DOHH2 (cell line): ENCODE results near the gene TOX3.

Experiments
- H3F3A ChIP-seq: fragments of 200-600 bp; sonication (generic), shearing (Covaris generic); 2 replicates; pipeline ENCODE4 v1.6.0; 2016; ENCODE audit warnings: antibody characterized with exemption, mild to moderate bottlenecking; ENCODE audit not compliant: control insufficient read depth, insufficient read depth
- H3K27ac ChIP-seq: fragments of 200-600 bp; sonication (generic); 2 replicates; pipeline ENCODE4 v1.5.1; 2014; ENCODE audit warnings: low read depth, mild to moderate bottlenecking, low read length, moderate library complexity
- H3K27me3 ChIP-seq: fragments of 200-600 bp; sonication (generic); 2 replicates; pipeline ENCODE4 v1.6.1; 2014; ENCODE audit warnings: mild to moderate bottlenecking, low read length, mixed read lengths; ENCODE audit not compliant: control insufficient read depth
- H3K36me3 ChIP-seq: fragments of 200-600 bp; sonication (generic); 2 replicates; pipeline ENCODE4 v1.6.1; 2014; ENCODE audit warnings: mild to moderate bottlenecking, low read length, moderate library complexity, mixed read lengths; ENCODE audit not compliant: control insufficient read depth
- H3K4me1 ChIP-seq: fragments of 200-600 bp; sonication (generic); 2 replicates; pipeline ENCODE4 v1.6.1; 2014; ENCODE audit warnings: mild to moderate bottlenecking, low read length, mixed read lengths; ENCODE audit not compliant: control insufficient read depth
- H3K4me2 ChIP-seq: fragments of 200-600 bp; sonication (generic); 2 replicates; pipeline ENCODE4 v1.6.0; 2014; ENCODE audit warnings: mild to moderate bottlenecking, low read length, moderate library complexity
- H3K4me3 ChIP-seq: fragments of 200-600 bp; sonication (generic); 2 replicates; pipeline ENCODE4 v1.5.1; 2014; ENCODE audit warnings: mild to moderate bottlenecking, low read length, mixed read lengths
- H3K79me2 ChIP-seq: fragments of 200-600 bp; sonication (generic); 2 replicates; pipeline ENCODE4 v1.6.1; 2014; ENCODE audit warnings: mild to moderate bottlenecking, low read length, mixed read lengths; ENCODE audit not compliant: control insufficient read depth
- H3K9me2 ChIP-seq: fragments of 200-600 bp; sonication (generic); replicated peaks from 2 replicates; pipeline ENCODE4 v1.6.1; 2014; ENCODE audit warnings: mild to moderate bottlenecking, low read length, mixed read lengths; ENCODE audit not compliant: control insufficient read depth
- H3K9me3 ChIP-seq: fragments of 200-600 bp; sonication (generic); 2 replicates; pipeline ENCODE4 v1.6.1; 2014; ENCODE audit warnings: antibody characterized with exemption, low read length, mixed read lengths; ENCODE audit not compliant: control insufficient read depth, insufficient read depth
- H4K20me1 ChIP-seq: fragments of 200-600 bp; sonication (generic); 2 replicates; pipeline ENCODE4 v1.6.0; 2014; ENCODE audit warnings: low read depth, mild to moderate bottlenecking, antibody characterized with exemption, low read length, moderate library complexity; ENCODE audit not compliant: control insufficient read depth, insufficient read depth
- CTCF ChIP-seq: fragments of 200-600 bp; sonication (generic); IDR thresholded peaks from one replicate; pipeline ENCODE4 v1.5.1; 2014; ENCODE audit warnings: antibody characterized with exemption, mild to moderate bottlenecking, low read depth, low read length; ENCODE audit not compliant: poor library complexity, severe bottlenecking
- EZH2phosphoT487 ChIP-seq: fragments of 200-600 bp; sonication (generic); IDR thresholded peaks from 2 replicates; pipeline ENCODE4 v1.6.1; 2017; ENCODE audit warnings: borderline replicate concordance, mild to moderate bottlenecking, antibody characterized with exemption, low read length, moderate library complexity, mixed read lengths

TOX3 gene

GRCh38 chr16:52521570-52521969 lies 25.4 kb downstream of the TOX3 start:
- Histone ChIP-seq H3K27me3 (no peaks in the 10 kb centered on the region), H3K9me3 (no peaks in the 10 kb centered on the region), H3K4me1 (no peaks in the 10 kb centered on the region), H3K27ac (no peak overlapping the region), H4K20me1 (no peaks in the 10 kb centered on the region), H3F3A (no peaks in the 10 kb centered on the region), H3K79me2 (no peaks in the 10 kb centered on the region), H3K4me2 (no peak overlapping the region), H3K36me3 (no peaks in the 10 kb centered on the region), H3K4me3 (no peak overlapping the region), H3K9me2 (no peaks in the 10 kb centered on the region)
- TF ChIP-seq EZH2phosphoT487 (no peak), CTCF (no peak)

GRCh38 chr16:52518884-52519283 lies 28.1 kb downstream of the TOX3 start:
- H3K9me2 ChIP-seq: no peaks in the 10 kb centered on the region

GRCh38 chr16:52515068-52515671 lies 31.8 kb downstream of the TOX3 start:
- Histone ChIP-seq H3F3A (no peaks in the 10 kb centered on the region), H3K9me3 (no peaks in the 10 kb centered on the region; the same call in 1 of the 2 replicates), H4K20me1 (no peaks in the 10 kb centered on the region), H3K79me2 (no peaks in the 10 kb centered on the region), H3K4me3 (no peak overlapping the region), H3K27me3 (no peaks in the 10 kb centered on the region), H3K4me2 (no peak overlapping the region), H3K4me1 (no peaks in the 10 kb centered on the region), H3K36me3 (no peaks in the 10 kb centered on the region), H3K27ac (no peak overlapping the region), H3K9me2 (no peaks in the 10 kb centered on the region)
- TF ChIP-seq EZH2phosphoT487 (no peak), CTCF (no peak)

More at GRCh38 chr16:52518884-52519283, 28.1 kb downstream of the TOX3 start:
- Histone ChIP-seq H3K27me3 (no peaks in the 10 kb centered on the region), H3K36me3 (no peaks in the 10 kb centered on the region), H3K4me1 (no peaks in the 10 kb centered on the region), H3K4me3 (no peak overlapping the region), H4K20me1 (no peaks in the 10 kb centered on the region), H3K9me3 (no peaks in the 10 kb centered on the region; the same call in 1 of the 2 replicates), H3F3A (no peaks in the 10 kb centered on the region), H3K27ac (no peak overlapping the region), H3K4me2 (no peak overlapping the region), H3K79me2 (no peaks in the 10 kb centered on the region)
- TF ChIP-seq CTCF (no peak), EZH2phosphoT487 (no peak)
